B cell (primary cell): ENCODE measurements around the gene RIOK2. TPM values are rescaled to one million over a fixed set of nuclear protein-coding genes. Genes with fewer than 3 reads are reported as not detected.

Source experiments
- ATAC-seq: fragments of 200-7000 bp; cut with Tn5 transposase; one replicate; pipeline ENCODE4 v1.10.0; 2021; ENCODE audit warnings: low read depth, mild to moderate bottlenecking, moderate number of reproducible peaks, moderate library complexity
- CTCF ChIA-PET: fragments of 350-600 bp; sonication (Branson Sonifier 250); formaldehyde crosslinking; loops from one replicate; lab custom pipeline; 2021; ENCODE audit warnings: antibody characterized with exemption, inconsistent platforms; lab: Charles Lee
- POLR2A ChIA-PET: fragments of 350-600 bp; sonication (Branson Sonifier 250); formaldehyde crosslinking; loops from one replicate; lab custom pipeline; 2021; ENCODE audit warnings: antibody characterized with exemption; lab: Charles Lee
- DNase-seq: peaks from one replicate; pipeline ENCODE4 v3.0.0; 2013
- H2AFZ ChIP-seq: 2 replicates; pipeline ENCODE4 v1.6.1; 2012; ENCODE audit warnings: mild to moderate bottlenecking, low read depth, low read length; ENCODE audit not compliant: insufficient read depth, poor library complexity, severe bottlenecking
- H3K27ac ChIP-seq, 2 donors: 1 replicate in 1 of 2; 2 replicates in 1 of 2; pipeline ENCODE4 v1.5.1; 2012 to 2013; ENCODE audit warnings: low read length in 2 of 2, mild to moderate bottlenecking in 2 of 2, moderate library complexity in 1 of 2
- H3K27me3 ChIP-seq, 4 experiments: fragments of 200-600 bp in 1 of 4; sonication (generic) in 1 of 4; replicated peaks in 1 of 4; 1 replicate in 2 of 4; 2 replicates in 2 of 4; pipeline versions ENCODE4 v1.6.1 to v1.7.0; 2013 to 2016; ENCODE audit warnings: low read length in 3 of 4, mild to moderate bottlenecking in 2 of 4, mixed read lengths in 1 of 4, moderate library complexity in 1 of 4; ENCODE audit not compliant: insufficient read depth in 4 of 4, control insufficient read depth in 3 of 4; ENCODE audit errors: control extremely low read depth in 1 of 4
- H3K36me3 ChIP-seq, 2 experiments: replicated peaks in 1 of 2; 1 replicate in 1 of 2; 2 replicates in 1 of 2; pipeline versions ENCODE4 v1.6.1 to v1.7.1; 2013; ENCODE audit warnings: low read length in 1 of 2; ENCODE audit not compliant: insufficient read depth in 2 of 2, control insufficient read depth in 1 of 2; ENCODE audit errors: control extremely low read depth in 1 of 2, extremely low read depth in 1 of 2
- H3K4me1 ChIP-seq, 2 donors: fragments of 200-600 bp in 1 of 2; sonication (generic) in 1 of 2; 1 replicate in 1 of 2; 2 replicates in 1 of 2; pipeline versions ENCODE4 v1.5.1 to v1.6.1; 2013 to 2017; ENCODE audit warnings: low read length in 2 of 2; ENCODE audit not compliant: control insufficient read depth in 2 of 2, insufficient read depth in 2 of 2
- H3K4me2 ChIP-seq: replicated peaks from 2 replicates; pipeline ENCODE3; 2012; ENCODE audit warnings: mild to moderate bottlenecking, low read depth, low read length; ENCODE audit not compliant: poor library complexity, severe bottlenecking
- H3K4me3 ChIP-seq, 5 experiments: fragments of 200-600 bp in 1 of 5; sonication (generic) in 1 of 5; 1 replicate in 3 of 5; 2 replicates in 2 of 5; pipeline versions ENCODE4 v1.5.1 to v1.7.0; 2011 to 2016; ENCODE audit warnings: low read length in 4 of 5, mild to moderate bottlenecking in 4 of 5, low read depth in 2 of 5, control low read depth in 1 of 5, moderate library complexity in 1 of 5; ENCODE audit not compliant: insufficient read depth in 1 of 5; ENCODE audit errors: control extremely low read depth in 1 of 5, extremely low read depth in 1 of 5
- H3K79me2 ChIP-seq: fragments of 200-600 bp; sonication (generic); one replicate; pipeline ENCODE4 v1.6.0; 2016; ENCODE audit warnings: low read length; ENCODE audit not compliant: control insufficient read depth, insufficient read depth
- H3K9ac ChIP-seq: fragments of 200-600 bp; sonication (generic); 2 replicates; pipeline ENCODE4 v1.6.1; 2017; ENCODE audit warnings: mild to moderate bottlenecking, low read length, moderate library complexity
- H3K9me3 ChIP-seq, 3 donors: one replicate each; pipeline versions ENCODE4 v1.6.1 to v1.7.1; 2013; ENCODE audit warnings: low read length in 2 of 3; ENCODE audit not compliant: control insufficient read depth in 2 of 3, insufficient read depth in 1 of 3; ENCODE audit errors: control extremely low read depth in 1 of 3
- H4K20me1 ChIP-seq: 2 replicates; pipeline ENCODE4 v1.6.0; 2012; ENCODE audit warnings: mild to moderate bottlenecking, low read length; ENCODE audit not compliant: insufficient read depth, control insufficient read depth, poor library complexity, severe bottlenecking
- H3K27ac Mint-ChIP-seq: one replicate; pipeline ENCODE4 v1.8.0; 2021; ENCODE audit warnings: mixed read lengths
- H3K27me3 Mint-ChIP-seq: one replicate; pipeline ENCODE4 v1.8.0; 2021; ENCODE audit warnings: mixed read lengths
- H3K4me1 Mint-ChIP-seq: one replicate; pipeline ENCODE4 v1.8.0; 2021; ENCODE audit warnings: mixed read lengths
- H3K4me3 Mint-ChIP-seq: one replicate; pipeline ENCODE4 v1.8.0; 2021; ENCODE audit warnings: mixed read lengths
- H3K9me3 Mint-ChIP-seq: one replicate; pipeline ENCODE4 v1.8.0; 2022; ENCODE audit warnings: mixed read lengths; ENCODE audit not compliant: insufficient read depth
- CTCF ChIP-seq: fragments of 200-600 bp; IDR thresholded peaks from one replicate; pipeline ENCODE4 v1.8.0; 2022; ENCODE audit warnings: antibody characterized with exemption, mild to moderate bottlenecking
- EZH2 ChIP-seq: IDR thresholded peaks from 2 replicates; pipeline ENCODE4 v1.6.1; 2012; ENCODE audit warnings: borderline replicate concordance, low read depth, mild to moderate bottlenecking, moderate library complexity, low read length; ENCODE audit not compliant: insufficient read depth, poor library complexity, severe bottlenecking
- WGBS: methylation state at CpG from one replicate; pipeline ENCODE4 v1.1.5; 2013; ENCODE audit warnings: missing lambda C conversion rate; ENCODE audit not compliant: insufficient coverage; 5-methylcytosine and 5-hydroxymethylcytosine counted together
- intact Hi-C: fragments of 100-400 bp; cut with micrococcal nuclease; formaldehyde crosslinking; loops from one replicate; pipeline ENCODE4 v1.10.0; 2022
- polyA plus RNA-seq: library from polyadenylated mRNA; depleted of rRNA; stranded (reverse); fragments of >200 nt; gene quantifications from 2 replicates; pipeline ENCODE4 v1.2.3, GENCODE V29; 2012
- total RNA-seq, 2 donors: library from RNA; stranded (reverse); fragments of 120-200 nt in 1 of 2; gene quantifications; 1 replicate in 1 of 2; 2 replicates in 1 of 2; pipeline versions ENCODE4 v1.2.3 to v1.2.4, GENCODE V29; 2013 to 2022

RIOK2 gene
- total and polyA plus RNA-seq, 2 donors (not counting 1 experiment from before 2014, with no cell fraction given), result 3.5 to 37.2 TPM

DNA sequence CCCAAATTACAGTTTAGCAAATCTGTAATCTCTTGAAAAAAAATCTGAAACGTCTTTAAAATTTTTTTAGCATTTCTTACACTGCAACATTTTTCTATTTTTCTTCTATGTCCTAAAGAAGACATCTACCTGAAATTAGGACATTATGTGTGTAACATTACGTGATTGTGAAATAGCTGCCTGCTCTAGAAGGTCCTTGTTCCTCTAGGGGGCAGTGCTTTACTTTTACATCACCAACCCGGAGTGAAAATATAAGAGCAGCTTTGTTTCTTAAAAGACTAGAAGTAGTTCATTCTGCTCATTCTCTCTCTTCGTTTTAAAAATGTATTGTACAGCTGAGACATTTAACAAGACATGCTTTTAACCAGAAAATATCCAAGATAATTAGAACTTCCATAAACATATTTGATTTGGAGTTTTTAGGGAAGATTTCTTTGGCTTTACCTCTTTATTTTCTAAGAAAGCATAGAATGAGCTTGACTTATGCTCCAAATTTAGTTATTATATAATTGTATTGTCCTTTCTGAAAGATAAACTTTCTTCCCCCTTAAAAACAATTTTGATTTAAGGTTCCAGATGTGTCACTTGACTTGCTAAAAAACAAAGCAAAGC, 48.1 kb upstream of the RIOK2 start:
- intact Hi-C loops, result loop anchor here (1.0 to 5.0 kb wide), 3 partner anchors 304 to 1831 kb away; no protein-coding TSS in a partner anchor
- peak; percentile 86 for TF ChIP-seq CTCF
- no peak for TF ChIP-seq EZH2
- peak; percentile 59 for DNase-seq

GRCh38 chr5:97229688-97230285, 46.7 kb upstream of the RIOK2 start:
- DNase-seq, result no peak
- no peak overlapping the region for H3K4me3 ChIP-seq
- TF ChIP-seq EZH2, result no peak
- no peak for TF ChIP-seq CTCF
- no peak overlapping the region for H3K9ac ChIP-seq
- no peak overlapping the region for H2AFZ ChIP-seq
- WGBS, result 60% methylated on average over 3 of the region's 6 CpGs
- peaks cover 2% of the 10 kb centered on the region for H3K9me3 Mint-ChIP-seq
- H3K27ac ChIP-seq, result no peak overlapping the region
- intact Hi-C loops, result loop anchor here (2.0 to 5.0 kb wide), 2 partner anchors 305 to 1833 kb away; no protein-coding TSS in a partner anchor
- no peak for ATAC-seq
- no peaks in the 10 kb centered on the region for H3K9me3 ChIP-seq
- H3K4me1 ChIP-seq, result no peaks in the 10 kb centered on the region
- H3K79me2 ChIP-seq, result no peaks in the 10 kb centered on the region
- H3K4me2 ChIP-seq, result no peak overlapping the region
- no peaks in the 10 kb centered on the region for H3K36me3 ChIP-seq
- no peak overlapping the region for H3K27ac Mint-ChIP-seq
- ChIA-PET CTCF (interaction anchor here (0.5 to 5.5 kb wide), 4 partner anchors 1566 to 1830 kb away, joined by 3 to 48 read pairs (median 7); no protein-coding TSS in a partner anchor), POLR2A (no interaction called here)
- peaks cover 2% of the 10 kb centered on the region for H3K4me1 Mint-ChIP-seq
- H3K4me3 Mint-ChIP-seq, result no peak overlapping the region
- H3K27me3 Mint-ChIP-seq, result peaks cover 4% of the 10 kb centered on the region
- no peaks in the 10 kb centered on the region for H3K27me3 ChIP-seq
- H4K20me1 ChIP-seq, result no peaks in the 10 kb centered on the region

More for the DNA sequence above, 48.1 kb upstream of the RIOK2 start:
- H3K36me3 ChIP-seq, result no peaks in the 10 kb centered on the region
- POLR2A ChIA-PET, result no interaction called here
- peaks cover 4% of the 10 kb centered on the region for H3K27me3 Mint-ChIP-seq
- H3K9me3 Mint-ChIP-seq, result peaks cover 2% of the 10 kb centered on the region
- no peaks in the 10 kb centered on the region for H3K4me1 ChIP-seq
- H3K27ac ChIP-seq, result no peak overlapping the region
- H3K79me2 ChIP-seq, result no peaks in the 10 kb centered on the region
- no peaks in the 10 kb centered on the region for H3K27me3 ChIP-seq
- H3K4me1 Mint-ChIP-seq, result peaks cover 2% of the 10 kb centered on the region
- ATAC-seq, result no peak
- no peak overlapping the region for H2AFZ ChIP-seq
- no CpG with 5 or more reads among the region's 4 CpGs for WGBS
- H3K27ac Mint-ChIP-seq, result no peak overlapping the region
- H3K4me2 ChIP-seq, result no peak overlapping the region
- no peaks in the 10 kb centered on the region for H3K9me3 ChIP-seq
- no peaks in the 10 kb centered on the region for H4K20me1 ChIP-seq
- H3K9ac ChIP-seq, result no peak overlapping the region
- no peak overlapping the region for H3K4me3 ChIP-seq
- H3K4me3 Mint-ChIP-seq, result no peak overlapping the region
- CTCF ChIA-PET, result interaction anchor here (0.6 to 5.5 kb wide), 15 partner anchors 10 to 1830 kb away, joined by 3 to 48 read pairs (median 4); no protein-coding TSS in a partner anchor
